Neuronal stem cell (in vitro differentiated cells): ENCODE results near the gene ATP8A2. TPM values are rescaled to one million over a fixed set of nuclear protein-coding genes. Genes with fewer than 3 reads are reported as not detected.
A peak's percentile ranks its signal among the peaks of the same experiment; 100 is the strongest.

Source experiments
- DNase-seq: peaks from one replicate; pipeline ENCODE4 v3.0.0-alpha.2; 2013; ENCODE audit warnings: low spot score
- H2AFZ ChIP-seq: one replicate; pipeline ENCODE4 v1.6.1; 2013; ENCODE audit warnings: mild to moderate bottlenecking, low read length, inconsistent platforms
- H2AK5ac ChIP-seq: 2 replicates; pipeline ENCODE4 v1.6.1; 2013; ENCODE audit warnings: low read depth, mild to moderate bottlenecking, inconsistent platforms, low read length, moderate library complexity, mixed read lengths
- H2BK120ac ChIP-seq: 2 replicates; pipeline ENCODE4 v1.6.1; 2013; ENCODE audit warnings: low read depth, mild to moderate bottlenecking, inconsistent platforms, low read length, moderate library complexity, mixed read lengths
- H2BK12ac ChIP-seq: one replicate; pipeline ENCODE4 v1.6.1; 2013; ENCODE audit warnings: low read length, inconsistent platforms
- H2BK15ac ChIP-seq: 2 replicates; pipeline ENCODE4 v1.6.1; 2013; ENCODE audit warnings: mild to moderate bottlenecking, low read length, inconsistent platforms, mixed read lengths
- H2BK5ac ChIP-seq: one replicate; pipeline ENCODE4 v1.6.1; 2013; ENCODE audit warnings: inconsistent platforms, mild to moderate bottlenecking, low read length, moderate library complexity
- H3K14ac ChIP-seq: one replicate; pipeline ENCODE4 v1.6.1; 2013; ENCODE audit warnings: low read length, inconsistent platforms
- H3K18ac ChIP-seq: 2 replicates; pipeline ENCODE4 v1.6.1; 2013; ENCODE audit warnings: low read length, inconsistent platforms
- H3K23ac ChIP-seq: 2 replicates; pipeline ENCODE4 v1.6.1; 2013; ENCODE audit warnings: low read depth, mild to moderate bottlenecking, mixed read lengths, low read length, inconsistent platforms; ENCODE audit not compliant: poor library complexity
- H3K27ac ChIP-seq: replicated peaks from 3 replicates; pipeline ENCODE4 v1.5.1; 2013; ENCODE audit warnings: low read length, inconsistent platforms
- H3K27me3 ChIP-seq, 3 experiments: 2 replicates each; pipeline ENCODE4 v1.6.1; 2013; ENCODE audit warnings: low read length in 3 of 3, mild to moderate bottlenecking in 2 of 3, inconsistent platforms in 1 of 3, low read depth in 1 of 3, mixed read lengths in 1 of 3, moderate library complexity in 1 of 3; ENCODE audit not compliant: control insufficient read depth in 3 of 3, insufficient read depth in 3 of 3
- H3K36me3 ChIP-seq, 2 donors: replicated peaks in 1 of 2; 2 replicates each; pipeline ENCODE4 v1.6.1; 2013; ENCODE audit warnings: low read length in 2 of 2; ENCODE audit not compliant: control insufficient read depth in 2 of 2, insufficient read depth in 2 of 2
- H3K4ac ChIP-seq: 2 replicates; pipeline ENCODE4 v1.6.1; 2013; ENCODE audit warnings: inconsistent platforms, mild to moderate bottlenecking, low read length, moderate library complexity
- H3K4me1 ChIP-seq, 2 donors: 1 replicate in 1 of 2; 2 replicates in 1 of 2; pipeline ENCODE4 v1.6.1; 2013; ENCODE audit warnings: low read length in 2 of 2, low read depth in 1 of 2; ENCODE audit not compliant: control insufficient read depth in 2 of 2, insufficient read depth in 1 of 2
- H3K4me2 ChIP-seq: one replicate; pipeline ENCODE4 v1.6.1; 2013; ENCODE audit warnings: mild to moderate bottlenecking, low read length, inconsistent platforms; ENCODE audit not compliant: insufficient read depth, poor library complexity, severe bottlenecking
- H3K4me3 ChIP-seq, 2 donors: 2 replicates each; pipeline ENCODE4 v1.5.1; 2013; ENCODE audit warnings: low read length in 2 of 2, mild to moderate bottlenecking in 2 of 2, inconsistent platforms in 1 of 2, moderate library complexity in 1 of 2
- H3K79me1 ChIP-seq: one replicate; pipeline ENCODE4 v1.6.1; 2013; ENCODE audit warnings: low read depth, mild to moderate bottlenecking, inconsistent platforms, low read length, moderate library complexity
- H3K9ac ChIP-seq: one replicate; pipeline ENCODE4 v1.6.1; 2013; ENCODE audit warnings: mild to moderate bottlenecking, low read depth, low read length, inconsistent platforms; ENCODE audit not compliant: poor library complexity
- H3K9me3 ChIP-seq, 2 donors: replicated peaks in 1 of 2; 2 replicates each; pipeline versions ENCODE3 to v1.6.1; 2013; ENCODE audit warnings: low read length in 2 of 2, mild to moderate bottlenecking in 2 of 2, inconsistent platforms in 1 of 2, low read depth in 1 of 2, mixed read lengths in 1 of 2, moderate library complexity in 1 of 2; ENCODE audit not compliant: control insufficient read depth in 2 of 2, insufficient read depth in 1 of 2
- H4K8ac ChIP-seq: one replicate; pipeline ENCODE4 v1.6.1; 2013; ENCODE audit warnings: low read depth, mild to moderate bottlenecking, inconsistent platforms, low read length, moderate library complexity
- H4K91ac ChIP-seq: one replicate; pipeline ENCODE4 v1.6.1; 2013; ENCODE audit warnings: low read length, low read depth, mild to moderate bottlenecking, inconsistent platforms; ENCODE audit not compliant: poor library complexity
- WGBS, 2 donors: extraction: QIAGEN DNeasy Blood & Tissue Kit; methylation state at CpG; one replicate each; pipeline ENCODE4 v1.1.7; 2013; ENCODE audit warnings: missing lambda C conversion rate in 2 of 2, mixed read lengths in 1 of 2; ENCODE audit not compliant: insufficient read length in 2 of 2, insufficient replicate concordance in 1 of 2; ENCODE audit errors: extremely low coverage in 2 of 2; 5-methylcytosine and 5-hydroxymethylcytosine counted together
- polyA plus RNA-seq, 2 experiments: library from polyadenylated mRNA; stranded (reverse); fragments of 200-250 nt; gene quantifications; one replicate each; pipeline ENCODE4 v1.2.3, GENCODE V29; 2013

ATP8A2 gene
- polyA plus RNA-seq (2013, experiment 1 of 2) = 1.4 TPM
- polyA plus RNA-seq (2013, experiment 2 of 2) = 1.3 TPM

DNA sequence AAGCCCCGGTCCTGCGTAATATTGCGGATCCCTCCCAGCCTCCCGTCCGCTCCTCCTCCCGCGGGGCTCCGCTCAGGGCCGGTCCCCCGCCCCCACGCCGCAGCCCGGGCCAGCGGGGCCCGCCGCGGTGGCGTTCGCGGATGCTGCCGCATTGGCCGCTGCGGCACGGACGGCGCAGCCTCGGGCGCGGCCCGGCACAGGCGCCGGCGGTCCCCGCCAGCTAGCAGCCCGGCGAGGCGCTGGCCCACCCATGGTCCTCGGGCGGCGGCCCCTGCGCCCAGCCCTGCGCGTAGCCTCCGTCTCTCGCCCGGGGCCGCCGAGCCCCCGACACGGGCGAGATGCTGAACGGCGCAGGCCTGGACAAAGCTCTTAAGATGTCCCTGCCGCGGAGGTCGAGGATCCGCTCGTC is at the start of gene ATP8A2:
TSS of gene ATP8A2 (plus strand) at position 100 of the 409 bp plus-strand sequence. CDS start at position 339, 239 bp downstream.
- no peak within 1 kb of the TSS for H4K91ac ChIP-seq
- H3K18ac ChIP-seq = peak within 1 kb of the TSS; percentile 85
- H2BK15ac ChIP-seq = peak within 1 kb of the TSS; percentile 16
- H3K9me3 ChIP-seq = no peaks in the 10 kb centered on the region
- H3K14ac ChIP-seq = peak within 1 kb of the TSS; percentile 1
- WGBS, 2 donors = no CpG with 5 or more reads among the region's 58 CpGs
- peak within 1 kb of the TSS; percentile 41 to 83 for H3K4me3 ChIP-seq
- peak within 1 kb of the TSS; percentile 94 for H3K9ac ChIP-seq
- H3K79me1 ChIP-seq = no peaks in the 10 kb centered on the region
- H3K4me2 ChIP-seq = peak within 1 kb of the TSS; percentile 95
- no peak within 1 kb of the TSS for H2BK12ac ChIP-seq
- no peak within 1 kb of the TSS for H2AK5ac ChIP-seq
- H3K23ac ChIP-seq = peak within 1 kb of the TSS; percentile 37
- H3K27me3 ChIP-seq = peaks cover 0 to 84% (median 37%) of the 10 kb centered on the region in 3 experiments
- DNase-seq = peak; percentile 33
- H3K36me3 ChIP-seq = no peaks in the 10 kb centered on the region
- no peak within 1 kb of the TSS for H2BK120ac ChIP-seq
- H2AFZ ChIP-seq = peak within 1 kb of the TSS; percentile 95
- H3K4ac ChIP-seq = no peak within 1 kb of the TSS
- H3K4me1 ChIP-seq = peaks cover 2% of the 10 kb centered on the region in 2 donors
- H2BK5ac ChIP-seq = no peak within 1 kb of the TSS
- no peak within 1 kb of the TSS for H4K8ac ChIP-seq
- H3K27ac ChIP-seq = no peak within 1 kb of the TSS

GRCh38 chr13:25324100-25324499 is 47.7 kb upstream of the ATP8A2 start:
- Histone ChIP-seq H2BK15ac (no peak overlapping the region), H2BK12ac (no peak overlapping the region), H3K27ac (no peak overlapping the region), H3K36me3 (peaks cover 3 to 100% of the 10 kb centered on the region in 2 donors), H4K8ac (no peak overlapping the region), H3K4me3 (no peak overlapping the region), H3K27me3 (no peaks in the 10 kb centered on the region), H2AK5ac (no peak overlapping the region), H3K4me1 (no peaks in the 10 kb centered on the region), H2BK120ac (no peak overlapping the region), H3K14ac (no peak overlapping the region), H3K9me3 (no peaks in the 10 kb centered on the region), H3K79me1 (no peaks in the 10 kb centered on the region), H3K18ac (no peak overlapping the region), H4K91ac (no peak overlapping the region), H3K9ac (no peak overlapping the region), H3K23ac (no peak overlapping the region), H2AFZ (no peak overlapping the region), H3K4me2 (no peak overlapping the region), H2BK5ac (no peak overlapping the region), H3K4ac (no peak overlapping the region)
- DNase-seq = no peak
- WGBS, 2 donors = 100% methylated on average over 1 of the region's 2 CpGs

GRCh38 chr13:25329706-25330105 is 42.1 kb upstream of the ATP8A2 start:
- no peak overlapping the region for H3K4me3 ChIP-seq
- no peak for DNase-seq
- H3K79me1 ChIP-seq = no peaks in the 10 kb centered on the region
- H4K91ac ChIP-seq = no peak overlapping the region
- peaks cover 11 to 100% of the 10 kb centered on the region in 2 donors for H3K36me3 ChIP-seq
- no peak overlapping the region for H2BK12ac ChIP-seq
- H2BK120ac ChIP-seq = no peak overlapping the region
- no peak overlapping the region for H3K18ac ChIP-seq
- no peak overlapping the region for H3K23ac ChIP-seq
- no peak overlapping the region for H3K27ac ChIP-seq
- no peak overlapping the region for H3K4ac ChIP-seq
- no peaks in the 10 kb centered on the region for H3K4me1 ChIP-seq
- H3K4me2 ChIP-seq = no peak overlapping the region
- H3K14ac ChIP-seq = no peak overlapping the region
- no peak overlapping the region for H2AFZ ChIP-seq
- H2BK15ac ChIP-seq = no peak overlapping the region
- no peak overlapping the region for H2AK5ac ChIP-seq
- no peak overlapping the region for H2BK5ac ChIP-seq
- H3K27me3 ChIP-seq = no peaks in the 10 kb centered on the region
- no peak overlapping the region for H3K9ac ChIP-seq
- H3K9me3 ChIP-seq = no peaks in the 10 kb centered on the region
- WGBS, 2 donors = no CpG with 5 or more reads among the region's 4 CpGs
- peak overlapping the region; percentile 82 for H4K8ac ChIP-seq

- Histone ChIP-seq H3K4me3 (no peak overlapping the region), H2BK120ac (no peak overlapping the region), H2AFZ (no peak overlapping the region), H3K4me2 (no peak overlapping the region), H3K4me1 (no peaks in the 10 kb centered on the region), H3K14ac (no peak overlapping the region), H3K23ac (no peak overlapping the region), H3K27ac (no peak overlapping the region), H3K27me3 (no peaks in the 10 kb centered on the region), H3K9me3 (no peaks in the 10 kb centered on the region), H3K36me3 (peaks cover 11 to 100% of the 10 kb centered on the region in 2 donors), H2BK5ac (no peak overlapping the region), H4K8ac (no peak overlapping the region), H3K9ac (no peak overlapping the region), H3K4ac (no peak overlapping the region), H2AK5ac (no peak overlapping the region), H4K91ac (no peak overlapping the region), H3K18ac (no peak overlapping the region), H2BK15ac (no peak overlapping the region), H2BK12ac (no peak overlapping the region), H3K79me1 (no peaks in the 10 kb centered on the region)
- WGBS, 2 donors = no CpG with 5 or more reads among the region's 1 CpG
- no peak for DNase-seq
Observed at GRCh38 chr13:25330541-25330940, 41.2 kb upstream of the ATP8A2 start.
